Gastroesophageal sphincter (tissue), 4 donors: Measurements from ENCODE around the gene ATP5F1C. TPM values are rescaled to one million over a fixed set of nuclear protein-coding genes. Genes with fewer than 3 reads are reported as not detected.

Experiments
- ATAC-seq: fragments of 150-250 bp; one replicate; pipeline ENCODE4 v1.9.1; 2016; ENCODE audit warnings: mild to moderate bottlenecking, moderate library complexity
- H3K27ac ChIP-seq, 4 donors: fragments of 200-600 bp; sonication (generic) in 3 of 4; 1 replicate in 3 of 4; 2 replicates in 1 of 4; pipeline ENCODE4 v1.5.1; 2016 to 2019
- H3K27me3 ChIP-seq: fragments of 200-600 bp; sonication (generic); one replicate; pipeline ENCODE4 v1.5.1; 2019
- H3K36me3 ChIP-seq, 2 donors: fragments of 200-600 bp; sonication (generic); one replicate each; pipeline ENCODE4 v1.5.1; 2019; ENCODE audit warnings: control low read depth in 1 of 2
- H3K4me1 ChIP-seq, 3 donors: fragments of 200-600 bp; sonication (generic); 1 replicate in 2 of 3; 2 replicates in 1 of 3; pipeline ENCODE4 v1.5.1; 2016 to 2019; ENCODE audit warnings: control low read depth in 2 of 3
- H3K4me3 ChIP-seq, 2 donors: fragments of 200-600 bp; sonication (generic); one replicate each; pipeline ENCODE4 v1.5.1; 2019; ENCODE audit warnings: mild to moderate bottlenecking in 1 of 2, moderate library complexity in 1 of 2
- H3K9me3 ChIP-seq, 3 donors: fragments of 200-600 bp; sonication (generic); one replicate each; pipeline ENCODE4 v1.5.1; 2017 to 2019; ENCODE audit warnings: control low read depth in 2 of 3
- EP300 ChIP-seq: sonication (generic); formaldehyde crosslinking; IDR thresholded peaks from one replicate; pipeline ENCODE4 v1.6.1; 2017; ENCODE audit warnings: antibody characterized with exemption, mild to moderate bottlenecking
- POLR2A ChIP-seq, 2 donors: fragments of 450-650 bp; IDR thresholded peaks; one replicate each; pipeline ENCODE4 v1.6.1; 2017; ENCODE audit warnings: antibody characterized with exemption in 2 of 2, mild to moderate bottlenecking in 2 of 2, moderate library complexity in 1 of 2
- POLR2AphosphoS5 ChIP-seq: sonication (generic); formaldehyde crosslinking; IDR thresholded peaks from one replicate; pipeline ENCODE4 v1.6.1; 2017; ENCODE audit warnings: antibody characterized with exemption
- WGBS, 2 donors: methylation state at CpG; one replicate each; pipeline ENCODE4 v1.1.5; 2018; ENCODE audit warnings: low coverage in 1 of 2; 5-methylcytosine and 5-hydroxymethylcytosine counted together
- total RNA-seq, 4 donors: library from RNA; depleted of rRNA; stranded (reverse); fragments of >200 nt; gene quantifications; one replicate each; pipeline ENCODE4 v1.1.0, GENCODE V29; 2016
- TF ChIP-seq, protein P1 (sequence below), 4 experiments: fragments of 200-600 bp in 2 of 4; fragments of 450-650 bp in 2 of 4; sonication (generic) in 1 of 4; IDR thresholded peaks; one replicate each; pipeline ENCODE4 v1.5.1; 2017 to 2019; ENCODE audit warnings: antibody characterized with exemption in 4 of 4, mild to moderate bottlenecking in 2 of 4, moderate library complexity in 2 of 4

The ATP5F1C gene
- total RNA-seq, 4 donors from 2014 or later: 216 to 300 (median 262) TPM

- ATAC-seq: no peak
- Histone ChIP-seq H3K27ac (no peak overlapping the region), H3K4me1 (peaks cover 9 to 58% (median 24%) of the 10 kb centered on the region in 3 donors), H3K27me3 (no peaks in the 10 kb centered on the region), H3K4me3 (peak overlapping the region in 1 of 2 donors; percentile 93), H3K9me3 (no peaks in the 10 kb centered on the region), H3K36me3 (peaks cover 0 to 10% of the 10 kb centered on the region in 2 donors)
- TF ChIP-seq, protein P1, sequence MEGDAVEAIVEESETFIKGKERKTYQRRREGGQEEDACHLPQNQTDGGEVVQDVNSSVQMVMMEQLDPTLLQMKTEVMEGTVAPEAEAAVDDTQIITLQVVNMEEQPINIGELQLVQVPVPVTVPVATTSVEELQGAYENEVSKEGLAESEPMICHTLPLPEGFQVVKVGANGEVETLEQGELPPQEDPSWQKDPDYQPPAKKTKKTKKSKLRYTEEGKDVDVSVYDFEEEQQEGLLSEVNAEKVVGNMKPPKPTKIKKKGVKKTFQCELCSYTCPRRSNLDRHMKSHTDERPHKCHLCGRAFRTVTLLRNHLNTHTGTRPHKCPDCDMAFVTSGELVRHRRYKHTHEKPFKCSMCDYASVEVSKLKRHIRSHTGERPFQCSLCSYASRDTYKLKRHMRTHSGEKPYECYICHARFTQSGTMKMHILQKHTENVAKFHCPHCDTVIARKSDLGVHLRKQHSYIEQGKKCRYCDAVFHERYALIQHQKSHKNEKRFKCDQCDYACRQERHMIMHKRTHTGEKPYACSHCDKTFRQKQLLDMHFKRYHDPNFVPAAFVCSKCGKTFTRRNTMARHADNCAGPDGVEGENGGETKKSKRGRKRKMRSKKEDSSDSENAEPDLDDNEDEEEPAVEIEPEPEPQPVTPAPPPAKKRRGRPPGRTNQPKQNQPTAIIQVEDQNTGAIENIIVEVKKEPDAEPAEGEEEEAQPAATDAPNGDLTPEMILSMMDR (IDR thresholded peaks at IDR 0.05): no peak
- TF ChIP-seq POLR2A (IDR thresholded peaks at IDR 0.05) (no peak), POLR2AphosphoS5 (no peak), EP300 (no peak)
- 83 to 91% methylated on average over 3 of the region's 3 CpGs for WGBS, 2 donors
These were observed 1.5 kb upstream of the ATP5F1C start for GRCh38 chr10:7786430-7786829.

- Histone ChIP-seq H3K27me3 (no peaks in the 10 kb centered on the region), H3K27ac (peak overlapping the region; percentile 63 to 90 (median 84)), H3K36me3 (peaks cover 0 to 1% of the 10 kb centered on the region in 2 donors), H3K4me3 (peak overlapping the region; percentile 93 to 98), H3K4me1 (peaks cover 9 to 66% (median 24%) of the 10 kb centered on the region in 3 donors), H3K9me3 (no peaks in the 10 kb centered on the region)
- no peak for TF ChIP-seq EP300
- TF ChIP-seq POLR2A (IDR thresholded peaks at IDR 0.05): no peak
- TF ChIP-seq, protein P1 (IDR thresholded peaks at IDR 0.05): no peak
- TF ChIP-seq POLR2AphosphoS5: no peak
- 10 to 12% methylated on average over 3 to 6 of the region's 26 CpGs for WGBS, 2 donors
- peak; percentile 29 for ATAC-seq
These were observed 674 bp upstream of the ATP5F1C start for GRCh38 chr10:7787150-7787856.

- H3K27me3 ChIP-seq: no peaks in the 10 kb centered on the region
- no peak for ATAC-seq
- peaks cover 9 to 81% (median 24%) of the 10 kb centered on the region in 3 donors for H3K4me1 ChIP-seq
- no peaks in the 10 kb centered on the region for H3K9me3 ChIP-seq
- WGBS, 2 donors: 1 to 6% methylated on average over 8 to 10 of the region's 25 CpGs
- TF ChIP-seq, protein P1 (IDR thresholded peaks at IDR 0.05): no peak
- no peak for TF ChIP-seq POLR2AphosphoS5
- no peak for TF ChIP-seq POLR2A (IDR thresholded peaks at IDR 0.05)
- TF ChIP-seq EP300: no peak
- H3K36me3 ChIP-seq: no peaks in the 10 kb centered on the region
- peak overlapping the region; percentile 93 to 98 for H3K4me3 ChIP-seq
- peak overlapping the region; percentile 45 to 90 (median 88) for H3K27ac ChIP-seq
These were observed 786 bp downstream of the ATP5F1C start for GRCh38 chr10:7788639-7789286.

DNA sequence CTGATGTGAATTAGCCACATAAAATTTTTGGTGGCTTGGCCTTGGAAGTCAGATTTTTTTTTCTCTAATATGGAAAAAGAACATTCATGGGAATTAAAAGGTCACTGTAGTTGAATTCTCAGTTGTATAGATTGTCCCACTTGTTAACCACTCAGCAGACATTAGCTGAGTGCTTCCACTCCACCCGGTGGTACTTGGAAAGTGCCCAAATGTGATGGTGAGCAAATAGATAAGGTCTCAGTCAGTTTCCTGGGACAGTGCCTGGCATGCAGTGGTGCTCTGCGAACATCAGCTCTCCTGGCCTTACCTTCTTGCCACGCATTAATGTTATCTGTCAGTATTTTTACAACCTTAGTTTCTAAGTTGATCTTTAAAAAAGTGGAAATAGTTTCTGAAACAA is 1.4 kb downstream of the ATP5F1C start:
- Histone ChIP-seq H3K4me1 (peaks cover 14 to 87% (median 24%) of the 10 kb centered on the region in 3 donors), H3K27me3 (no peaks in the 10 kb centered on the region), H3K36me3 (no peaks in the 10 kb centered on the region), H3K4me3 (peak overlapping the region; percentile 93 to 98), H3K9me3 (no peaks in the 10 kb centered on the region), H3K27ac (peak overlapping the region in 1 of 4 donors; percentile 86)
- TF ChIP-seq POLR2A (IDR thresholded peaks at IDR 0.05) (no peak), EP300 (no peak), POLR2AphosphoS5 (no peak)
- TF ChIP-seq, protein P1 (IDR thresholded peaks at IDR 0.05): no peak
- WGBS, 2 donors: 23 to 35% methylated on average over 3 of the region's 3 CpGs
- no peak for ATAC-seq
